Measurements from ENCODE around the gene C6orf89.

C6orf89 gene

DNA sequence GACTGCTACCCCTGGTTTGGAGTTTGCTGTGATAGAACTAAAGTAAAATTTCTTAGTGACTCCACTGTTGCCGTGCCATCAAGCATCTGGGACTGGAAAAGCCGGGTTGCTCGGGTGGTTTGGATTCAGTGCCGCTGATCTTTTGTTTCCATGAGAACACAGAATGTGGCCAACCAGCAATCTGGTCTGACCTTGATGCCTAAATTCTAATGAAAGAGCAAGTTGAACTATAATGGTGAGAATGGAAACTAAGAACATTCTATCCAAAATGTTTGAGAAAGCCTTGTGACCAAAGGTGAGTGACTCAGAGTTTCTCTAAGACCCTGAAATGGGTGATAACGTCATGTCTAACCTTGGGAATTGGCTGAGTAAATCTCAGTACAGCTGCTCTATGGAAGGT, 58.9 kb downstream of the C6orf89 start:
- H3K9ac ChIP-seq (ENCODE audit: low read length): no peak overlapping the region
- H3K79me1 ChIP-seq (replicated peaks; ENCODE audit: low read length, poor library complexity, severe bottlenecking): no peaks in the 10 kb centered on the region
- no peak overlapping the region for H2BK12ac ChIP-seq (ENCODE audit: low read length in 2 of 2)
- no peak for DNase-seq
- no peak overlapping the region for H2BK120ac ChIP-seq (ENCODE audit: low read depth, low read length)
- H3K27me3 ChIP-seq (ENCODE audit: control insufficient read depth in 1 of 2, insufficient read depth in 1 of 2, low read length in 2 of 2): peaks cover 7 to 9% of the 10 kb centered on the region in 2 experiments
- H3K4me1 ChIP-seq (ENCODE audit: control insufficient read depth, insufficient read depth, low read depth, low read length): peaks cover 5% of the 10 kb centered on the region
- no peak overlapping the region for H4K91ac ChIP-seq (ENCODE audit: low read length)
- no peaks in the 10 kb centered on the region for H3K9me3 ChIP-seq (ENCODE audit: control insufficient read depth, low read length)
- H3K4ac ChIP-seq (ENCODE audit: low read depth in 1 of 2, low read length in 2 of 2): no peak overlapping the region
- no peak overlapping the region for H3K23ac ChIP-seq (ENCODE audit: low read length in 2 of 2)
- 94% methylated on average over 4 of the region's 5 CpGs for WGBS
- H2AFZ ChIP-seq (ENCODE audit: low read depth, low read length): no peak overlapping the region
- H2BK5ac ChIP-seq (ENCODE audit: low read depth, low read length, poor library complexity, severe bottlenecking): no peak overlapping the region
- no peak overlapping the region for H3K27ac ChIP-seq (ENCODE audit: low read length, poor library complexity, severe bottlenecking)
- H3K4me2 ChIP-seq (ENCODE audit: low read length, poor library complexity, severe bottlenecking): no peak overlapping the region
- no peak overlapping the region for H2AK5ac ChIP-seq (ENCODE audit: low read length, severe bottlenecking)
- no peak overlapping the region for H4K8ac ChIP-seq (ENCODE audit: low read length)
- H3K4me3 ChIP-seq (ENCODE audit: insufficient read depth in 1 of 2, low read depth in 1 of 2, low read length in 2 of 2): no peak overlapping the region
- H3K18ac ChIP-seq (ENCODE audit: low read depth in 1 of 2, low read length in 2 of 2): no peak overlapping the region
- no peak overlapping the region for H3K14ac ChIP-seq (ENCODE audit: low read length in 2 of 2)
- H3K36me3 ChIP-seq (ENCODE audit: control insufficient read depth in 1 of 2, insufficient read depth in 2 of 2, low read depth in 1 of 2, low read length in 2 of 2): no peaks in the 10 kb centered on the region
- H2BK15ac ChIP-seq (ENCODE audit: low read depth, poor library complexity, severe bottlenecking): no peak overlapping the region

GRCh38 chr6:36945301-36945700, 59.5 kb downstream of the C6orf89 start:
- Histone ChIP-seq H3K14ac (ENCODE audit: low read length in 2 of 2) (no peak overlapping the region), H3K4ac (ENCODE audit: low read depth in 1 of 2, low read length in 2 of 2) (no peak overlapping the region), H2AFZ (ENCODE audit: low read depth, low read length) (no peak overlapping the region), H3K18ac (ENCODE audit: low read depth in 1 of 2, low read length in 2 of 2) (no peak overlapping the region), H3K4me3 (ENCODE audit: insufficient read depth in 1 of 2, low read depth in 1 of 2, low read length in 2 of 2) (no peak overlapping the region), H2BK5ac (ENCODE audit: low read depth, low read length, poor library complexity, severe bottlenecking) (no peak overlapping the region), H3K4me1 (ENCODE audit: control insufficient read depth, insufficient read depth, low read depth, low read length) (peaks cover 5% of the 10 kb centered on the region), H4K8ac (ENCODE audit: low read length) (no peak overlapping the region), H3K36me3 (ENCODE audit: control insufficient read depth in 1 of 2, insufficient read depth in 2 of 2, low read depth in 1 of 2, low read length in 2 of 2) (no peaks in the 10 kb centered on the region), H3K9me3 (ENCODE audit: control insufficient read depth, low read length) (no peaks in the 10 kb centered on the region), H2BK120ac (ENCODE audit: low read depth, low read length) (no peak overlapping the region), H2BK15ac (ENCODE audit: low read depth, poor library complexity, severe bottlenecking) (no peak overlapping the region), H3K9ac (ENCODE audit: low read length) (no peak overlapping the region), H3K27me3 (ENCODE audit: control insufficient read depth in 1 of 2, insufficient read depth in 1 of 2, low read length in 2 of 2) (peaks cover 7 to 9% of the 10 kb centered on the region in 2 experiments), H4K91ac (ENCODE audit: low read length) (no peak overlapping the region), H3K4me2 (ENCODE audit: low read length, poor library complexity, severe bottlenecking) (no peak overlapping the region), H2BK12ac (ENCODE audit: low read length in 2 of 2) (no peak overlapping the region), H2AK5ac (ENCODE audit: low read length, severe bottlenecking) (no peak overlapping the region), H3K23ac (ENCODE audit: low read length in 2 of 2) (no peak overlapping the region), H3K79me1 (replicated peaks; ENCODE audit: low read length, poor library complexity, severe bottlenecking) (no peaks in the 10 kb centered on the region), H3K27ac (ENCODE audit: low read length, poor library complexity, severe bottlenecking) (no peak overlapping the region)
- no peak for DNase-seq
- 91% methylated on average over 4 of the region's 4 CpGs for WGBS

GRCh38 chr6:36946526-36946925, 60.8 kb downstream of the C6orf89 start:
- no peaks in the 10 kb centered on the region for H3K36me3 ChIP-seq (ENCODE audit: control insufficient read depth in 1 of 2, insufficient read depth in 2 of 2, low read depth in 1 of 2, low read length in 2 of 2)
- WGBS: 88% methylated on average over 4 of the region's 4 CpGs
- H3K4me2 ChIP-seq (ENCODE audit: low read length, poor library complexity, severe bottlenecking): no peak overlapping the region
- H3K4me1 ChIP-seq (ENCODE audit: control insufficient read depth, insufficient read depth, low read depth, low read length): peaks cover 5% of the 10 kb centered on the region
- peaks cover 7% of the 10 kb centered on the region in 2 experiments for H3K27me3 ChIP-seq (ENCODE audit: control insufficient read depth in 1 of 2, insufficient read depth in 1 of 2, low read length in 2 of 2)
- H3K4ac ChIP-seq (ENCODE audit: low read depth in 1 of 2, low read length in 2 of 2): no peak overlapping the region
- no peak overlapping the region for H4K91ac ChIP-seq (ENCODE audit: low read length)
- no peak overlapping the region for H3K23ac ChIP-seq (ENCODE audit: low read length in 2 of 2)
- no peak overlapping the region for H3K9ac ChIP-seq (ENCODE audit: low read length)
- no peak overlapping the region for H2AFZ ChIP-seq (ENCODE audit: low read depth, low read length)
- no peak for DNase-seq
- H2BK12ac ChIP-seq (ENCODE audit: low read length in 2 of 2): no peak overlapping the region
- no peak overlapping the region for H3K14ac ChIP-seq (ENCODE audit: low read length in 2 of 2)
- no peak overlapping the region for H2BK15ac ChIP-seq (ENCODE audit: low read depth, poor library complexity, severe bottlenecking)
- H3K4me3 ChIP-seq (ENCODE audit: insufficient read depth in 1 of 2, low read depth in 1 of 2, low read length in 2 of 2): no peak overlapping the region
- no peak overlapping the region for H2BK120ac ChIP-seq (ENCODE audit: low read depth, low read length)
- H2BK5ac ChIP-seq (ENCODE audit: low read depth, low read length, poor library complexity, severe bottlenecking): no peak overlapping the region
- no peak overlapping the region for H3K27ac ChIP-seq (ENCODE audit: low read length, poor library complexity, severe bottlenecking)
- H4K8ac ChIP-seq (ENCODE audit: low read length): no peak overlapping the region
- H3K79me1 ChIP-seq (replicated peaks; ENCODE audit: low read length, poor library complexity, severe bottlenecking): no peaks in the 10 kb centered on the region
- no peak overlapping the region for H3K18ac ChIP-seq (ENCODE audit: low read depth in 1 of 2, low read length in 2 of 2)
- no peaks in the 10 kb centered on the region for H3K9me3 ChIP-seq (ENCODE audit: control insufficient read depth, low read length)
- H2AK5ac ChIP-seq (ENCODE audit: low read length, severe bottlenecking): no peak overlapping the region

- Histone ChIP-seq H3K4me1 (ENCODE audit: control insufficient read depth, insufficient read depth, low read depth, low read length) (peaks cover 6% of the 10 kb centered on the region), H4K8ac (ENCODE audit: low read length) (no peak overlapping the region), H2AFZ (ENCODE audit: low read depth, low read length) (no peak overlapping the region), H3K4me2 (ENCODE audit: low read length, poor library complexity, severe bottlenecking) (no peak overlapping the region), H2BK12ac (ENCODE audit: low read length in 2 of 2) (no peak overlapping the region), H3K14ac (ENCODE audit: low read length in 2 of 2) (no peak overlapping the region), H2BK15ac (ENCODE audit: low read depth, poor library complexity, severe bottlenecking) (no peak overlapping the region), H3K4ac (ENCODE audit: low read depth in 1 of 2, low read length in 2 of 2) (no peak overlapping the region), H3K18ac (ENCODE audit: low read depth in 1 of 2, low read length in 2 of 2) (no peak overlapping the region), H3K23ac (ENCODE audit: low read length in 2 of 2) (no peak overlapping the region), H3K79me1 (replicated peaks; ENCODE audit: low read length, poor library complexity, severe bottlenecking) (no peaks in the 10 kb centered on the region), H2BK5ac (ENCODE audit: low read depth, low read length, poor library complexity, severe bottlenecking) (no peak overlapping the region), H2AK5ac (ENCODE audit: low read length, severe bottlenecking) (no peak overlapping the region), H3K27me3 (ENCODE audit: control insufficient read depth in 1 of 2, insufficient read depth in 1 of 2, low read length in 2 of 2) (peaks cover 7% of the 10 kb centered on the region in 2 experiments), H4K91ac (ENCODE audit: low read length) (no peak overlapping the region), H2BK120ac (ENCODE audit: low read depth, low read length) (no peak overlapping the region), H3K36me3 (ENCODE audit: control insufficient read depth in 1 of 2, insufficient read depth in 2 of 2, low read depth in 1 of 2, low read length in 2 of 2) (no peaks in the 10 kb centered on the region), H3K9ac (ENCODE audit: low read length) (no peak overlapping the region), H3K4me3 (ENCODE audit: insufficient read depth in 1 of 2, low read depth in 1 of 2, low read length in 2 of 2) (no peak overlapping the region), H3K9me3 (ENCODE audit: control insufficient read depth, low read length) (no peaks in the 10 kb centered on the region), H3K27ac (ENCODE audit: low read length, poor library complexity, severe bottlenecking) (no peak overlapping the region)
- no peak for DNase-seq
- WGBS: 86% methylated on average over 11 of the region's 12 CpGs
Measured at GRCh38 chr6:36947570-36948351, 62.0 kb downstream of the C6orf89 start.
